IMR-90 (cell line): Measurements from ENCODE around the gene TAF10. TPM values are rescaled to one million over a fixed set of nuclear protein-coding genes. Genes with fewer than 3 reads are reported as not detected.

Experiments
- ATAC-seq: fragments of 200-7000 bp; cut with Tn5 transposase; 2 replicates; pipeline ENCODE4 v1.9.1; 2020; ENCODE audit warnings: low read depth, mild to moderate bottlenecking, moderate library complexity
- BruUV-seq: library from RNA; stranded (reverse); fragments of 400-500 nt; replicated peaks from 2 replicates; lab custom pipeline; 2021; lab: Mats Ljungman, UMichigan
- CTCF ChIA-PET: fragments of 300-600 bp; formaldehyde crosslinking; extraction: SDS; loops from one replicate; lab custom pipeline; 2021; ENCODE audit warnings: antibody characterized with exemption; lab: Yijun Ruan, JAX
- POLR2A ChIA-PET: fragments of 300-600 bp; sonication (Branson Sonifier 250); formaldehyde crosslinking; loops from one replicate; lab custom pipeline; 2022; ENCODE audit warnings: antibody characterized with exemption; ENCODE audit not compliant: unreplicated experiment; lab: Charles Lee
- DNase-seq: peaks from one replicate; pipeline ENCODE4 v3.0.0; 2013
- H2AFZ ChIP-seq: replicated peaks from 2 replicates; pipeline ENCODE3; 2013; ENCODE audit warnings: low read length, mild to moderate bottlenecking; ENCODE audit not compliant: poor library complexity
- H2AK5ac ChIP-seq: 2 replicates; pipeline ENCODE4 v1.6.1; 2013; ENCODE audit warnings: low read depth, low read length, inconsistent platforms
- H2AK9ac ChIP-seq: replicated peaks from 2 replicates; pipeline ENCODE3; 2013; ENCODE audit warnings: mild to moderate bottlenecking, low read depth, low read length, moderate library complexity; ENCODE audit not compliant: poor library complexity
- H2BK120ac ChIP-seq: 2 replicates; pipeline ENCODE4 v1.6.1; 2013; ENCODE audit warnings: low read depth, low read length, inconsistent platforms
- H2BK15ac ChIP-seq: 3 replicates; pipeline ENCODE4 v1.6.1; 2013; ENCODE audit warnings: low read depth, low read length, inconsistent platforms
- H2BK20ac ChIP-seq: 2 replicates; pipeline ENCODE4 v1.6.1; 2013; ENCODE audit warnings: low read depth, mild to moderate bottlenecking, inconsistent platforms, low read length, moderate library complexity
- H2BK5ac ChIP-seq: 2 replicates; pipeline ENCODE4 v1.6.1; 2013; ENCODE audit warnings: mild to moderate bottlenecking, low read depth, low read length, inconsistent platforms; ENCODE audit not compliant: poor library complexity, severe bottlenecking
- H3K14ac ChIP-seq: replicated peaks from 2 replicates; pipeline ENCODE4 v1.6.1; 2013; ENCODE audit warnings: low read depth, low read length, inconsistent platforms
- H3K18ac ChIP-seq: 2 replicates; pipeline ENCODE4 v1.6.1; 2013; ENCODE audit warnings: low read depth, low read length, control low read depth
- H3K23ac ChIP-seq: 2 replicates; pipeline ENCODE4 v1.6.1; 2013; ENCODE audit warnings: low read depth, low read length, inconsistent platforms
- H3K27ac ChIP-seq: 2 replicates; pipeline ENCODE4 v1.5.1; 2013; ENCODE audit warnings: mild to moderate bottlenecking, control low read depth, low read length; ENCODE audit not compliant: insufficient read depth
- H3K27me3 ChIP-seq: 2 replicates; pipeline ENCODE4 v1.6.1; 2013; ENCODE audit warnings: low read length; ENCODE audit not compliant: control insufficient read depth, insufficient read depth
- H3K36me3 ChIP-seq: 2 replicates; pipeline ENCODE4 v1.6.1; 2013; ENCODE audit warnings: low read length, mixed read lengths; ENCODE audit not compliant: control insufficient read depth, insufficient read depth
- H3K4ac ChIP-seq: 2 replicates; pipeline ENCODE4 v1.6.1; 2013; ENCODE audit warnings: low read depth, low read length, inconsistent platforms
- H3K4me1 ChIP-seq: 2 replicates; pipeline ENCODE4 v1.6.1; 2013; ENCODE audit warnings: low read length, mixed read lengths; ENCODE audit not compliant: control insufficient read depth, insufficient read depth
- H3K4me2 ChIP-seq: 2 replicates; pipeline ENCODE4 v1.6.1; 2013; ENCODE audit warnings: low read depth, mild to moderate bottlenecking, control low read depth, low read length, moderate library complexity
- H3K4me3 ChIP-seq: 2 replicates; pipeline ENCODE4 v1.5.1; 2013; ENCODE audit warnings: low read depth, mild to moderate bottlenecking, control low read depth, low read length, moderate library complexity; ENCODE audit not compliant: insufficient read depth
- H3K56ac ChIP-seq: 2 replicates; pipeline ENCODE4 v1.6.1; 2013; ENCODE audit warnings: low read length, inconsistent platforms; ENCODE audit not compliant: insufficient read depth; ENCODE audit errors: extremely low read depth
- H3K79me1 ChIP-seq, 2 experiments: 2 replicates each; pipeline ENCODE4 v1.6.1; 2013; ENCODE audit warnings: low read length in 2 of 2, inconsistent platforms in 1 of 2, low read depth in 1 of 2
- H3K9ac ChIP-seq: 2 replicates; pipeline ENCODE4 v1.6.1; 2013; ENCODE audit warnings: low read depth, low read length, control low read depth
- H3K9me1 ChIP-seq: 2 replicates; pipeline ENCODE4 v1.6.1; 2013; ENCODE audit warnings: low read length, inconsistent platforms; ENCODE audit not compliant: insufficient read depth
- H3K9me3 ChIP-seq: 2 replicates; pipeline ENCODE4 v1.6.1; 2013; ENCODE audit warnings: low read length; ENCODE audit not compliant: control insufficient read depth, insufficient read depth
- H4K20me1 ChIP-seq: 2 replicates; pipeline ENCODE4 v1.6.1; 2013; ENCODE audit warnings: low read length, inconsistent platforms; ENCODE audit not compliant: insufficient read depth
- H4K5ac ChIP-seq: 2 replicates; pipeline ENCODE4 v1.6.1; 2013; ENCODE audit warnings: mild to moderate bottlenecking, low read depth, low read length, control low read depth
- H4K8ac ChIP-seq, 2 experiments: 2 replicates each; pipeline ENCODE4 v1.6.1; 2013; ENCODE audit warnings: low read depth in 2 of 2, low read length in 2 of 2, control low read depth in 1 of 2, inconsistent platforms in 1 of 2
- H4K91ac ChIP-seq: 2 replicates; pipeline ENCODE4 v1.6.1; 2013; ENCODE audit warnings: low read depth, low read length, inconsistent platforms; ENCODE audit not compliant: insufficient read depth
- MAZ ChIP-seq: IDR thresholded peaks from 2 replicates; pipeline ENCODE4 v1.6.1; 2012; ENCODE audit warnings: low read depth, mild to moderate bottlenecking, low read length, improper control_type of control experiment, moderate library complexity, borderline replicate concordance
- RCOR1 ChIP-seq: IDR thresholded peaks from 2 replicates; pipeline ENCODE4 v1.6.1; 2012; ENCODE audit warnings: mild to moderate bottlenecking, low read length, improper control_type of control experiment; ENCODE audit not compliant: insufficient replicate concordance
- WGBS, 2 experiments: methylation state at CpG; one replicate each; pipeline versions ENCODE4 v1.1.5 to v1.1.7; 2013; ENCODE audit warnings: missing lambda C conversion rate in 2 of 2; ENCODE audit not compliant: insufficient read length in 1 of 2; ENCODE audit errors: extremely low coverage in 2 of 2; 5-methylcytosine and 5-hydroxymethylcytosine counted together
- dilution Hi-C: fragments of 300-500 bp; cut with HindIII; formaldehyde crosslinking; loops from one replicate; pipeline ENCODE4 v1.14.3; 2018; ENCODE audit warnings: low sequenced_read_pairs; ENCODE audit not compliant: unreplicated experiment
- in situ Hi-C: fragments of 300-500 bp; cut with MboI; formaldehyde crosslinking; loops from 3 replicates; pipeline ENCODE4 v1.14.3; 2019; ENCODE audit warnings: low sequenced_read_pairs, inconsistent platforms, mixed read lengths
- intact Hi-C: fragments of 100-400 bp; cut with micrococcal nuclease; formaldehyde crosslinking; loops from 2 replicates; pipeline ENCODE4 v1.10.0; 2022
- polyA plus RNA-seq, 3 experiments: library from polyadenylated mRNA; depleted of rRNA; stranded (reverse); fragments of >200 nt; gene quantifications; 2 replicates each; pipeline ENCODE4 v1.2.3, GENCODE V29; 2012; ENCODE audit warnings: low replicate concordance in 1 of 3
- total RNA-seq: library from RNA; depleted of rRNA; stranded (reverse); fragments of >200 nt; gene quantifications from 2 replicates; pipeline ENCODE4 v1.2.3, GENCODE V29; 2012

TAF10 gene
- total and polyA plus RNA-seq, 2 of the 4 experiments (the other 2 are of a cell fraction): 18.6 to 132 TPM

GRCh38 chr11:6599449-6599848 is 12.6 kb downstream of the TAF10 start:
- WGBS, 2 experiments: 100% methylated on average over 1 of the region's 1 CpG; no CpG with 5 or more reads in 1 of the 2 experiments
- no peak overlapping the region for H3K4ac ChIP-seq
- dilution Hi-C loops: no loop called here
- H3K27ac ChIP-seq: no peak overlapping the region
- no peak overlapping the region for H3K14ac ChIP-seq
- H2BK5ac ChIP-seq: no peak overlapping the region
- no peak overlapping the region for H3K4me3 ChIP-seq
- H2BK15ac ChIP-seq: no peak overlapping the region
- no peak overlapping the region for H3K4me2 ChIP-seq
- H3K23ac ChIP-seq: no peak overlapping the region
- H2BK20ac ChIP-seq: no peak overlapping the region
- H3K4me1 ChIP-seq: peaks cover 5% of the 10 kb centered on the region; the same call in 1 of the 2 replicates
- no peak overlapping the region for H4K5ac ChIP-seq
- ChIA-PET CTCF (no interaction called here), POLR2A (no interaction called here)
- no peak overlapping the region for H3K56ac ChIP-seq
- H3K18ac ChIP-seq: no peak overlapping the region
- H4K20me1 ChIP-seq: peaks cover 3% of the 10 kb centered on the region; the same call in 1 of the 2 replicates
- in situ Hi-C loops: no loop called here
- DNase-seq (no peak), ATAC-seq (no peak)
- no peaks in the 10 kb centered on the region for H3K9me3 ChIP-seq
- TF ChIP-seq RCOR1: no peak
- no peak for TF ChIP-seq MAZ
- H4K8ac ChIP-seq: no peak overlapping the region
- H2BK120ac ChIP-seq: no peak overlapping the region
- intact Hi-C loops: no loop called here
- H3K79me1 ChIP-seq: peaks cover 24 to 82% of the 10 kb centered on the region in 2 experiments
- H3K36me3 ChIP-seq: peaks cover 42% of the 10 kb centered on the region
- H2AK9ac ChIP-seq: no peak overlapping the region
- H3K9me1 ChIP-seq: peaks cover 14% of the 10 kb centered on the region
- H4K91ac ChIP-seq: no peak overlapping the region
- no peak overlapping the region for H3K9ac ChIP-seq
- no peaks in the 10 kb centered on the region for H3K27me3 ChIP-seq
- no peak overlapping the region for H2AK5ac ChIP-seq
- no TSS peak for BruUV-seq
- H2AFZ ChIP-seq: no peak overlapping the region
